Measurements from ENCODE around the gene EXOC7.

DNA sequence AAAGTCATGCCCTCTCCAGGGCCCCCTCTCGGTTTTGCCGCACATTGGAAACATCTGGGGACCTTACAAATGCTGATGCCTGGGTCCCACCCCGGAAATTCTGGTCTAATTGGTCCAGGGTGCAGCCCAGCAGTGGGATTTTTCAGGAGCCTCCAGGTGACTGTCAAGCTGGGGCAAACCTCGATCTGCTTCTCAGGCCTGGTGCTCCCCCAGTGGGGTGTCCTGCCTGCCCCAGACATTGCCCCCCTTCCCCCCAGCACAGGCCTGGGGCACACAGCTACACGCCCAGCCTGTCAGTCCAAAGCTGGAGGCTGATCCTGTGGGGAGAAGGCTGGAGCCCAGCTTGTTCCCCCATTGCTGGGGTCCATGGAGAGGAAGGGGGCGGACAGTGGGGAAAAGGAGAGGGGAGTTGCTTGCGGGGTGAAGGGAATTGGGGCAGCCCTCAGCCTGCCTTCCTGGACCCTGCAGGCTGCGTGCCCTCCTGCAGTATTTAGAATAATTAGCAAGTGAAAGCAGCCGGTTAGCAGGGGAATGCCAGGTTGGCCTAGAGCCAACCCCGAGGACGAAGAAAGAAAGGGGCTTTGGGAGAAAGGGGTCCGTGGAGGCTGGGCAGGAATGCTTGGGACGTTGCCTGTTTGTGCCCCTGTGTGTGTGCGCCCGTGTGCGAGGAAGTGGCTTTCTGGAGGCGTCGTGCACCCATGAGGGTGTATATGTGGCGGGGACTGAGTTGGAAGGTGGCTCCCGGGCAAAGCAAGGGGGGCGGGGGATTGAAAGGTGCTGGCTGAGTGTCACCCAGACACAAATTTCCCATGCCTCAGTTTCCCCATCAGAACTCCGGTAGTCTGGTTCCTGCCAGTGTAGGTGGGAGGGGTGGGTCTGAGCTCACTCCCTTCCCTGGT lies 31.6 kb upstream of the EXOC7 start:
- TF ChIP-seq, protein P1, sequence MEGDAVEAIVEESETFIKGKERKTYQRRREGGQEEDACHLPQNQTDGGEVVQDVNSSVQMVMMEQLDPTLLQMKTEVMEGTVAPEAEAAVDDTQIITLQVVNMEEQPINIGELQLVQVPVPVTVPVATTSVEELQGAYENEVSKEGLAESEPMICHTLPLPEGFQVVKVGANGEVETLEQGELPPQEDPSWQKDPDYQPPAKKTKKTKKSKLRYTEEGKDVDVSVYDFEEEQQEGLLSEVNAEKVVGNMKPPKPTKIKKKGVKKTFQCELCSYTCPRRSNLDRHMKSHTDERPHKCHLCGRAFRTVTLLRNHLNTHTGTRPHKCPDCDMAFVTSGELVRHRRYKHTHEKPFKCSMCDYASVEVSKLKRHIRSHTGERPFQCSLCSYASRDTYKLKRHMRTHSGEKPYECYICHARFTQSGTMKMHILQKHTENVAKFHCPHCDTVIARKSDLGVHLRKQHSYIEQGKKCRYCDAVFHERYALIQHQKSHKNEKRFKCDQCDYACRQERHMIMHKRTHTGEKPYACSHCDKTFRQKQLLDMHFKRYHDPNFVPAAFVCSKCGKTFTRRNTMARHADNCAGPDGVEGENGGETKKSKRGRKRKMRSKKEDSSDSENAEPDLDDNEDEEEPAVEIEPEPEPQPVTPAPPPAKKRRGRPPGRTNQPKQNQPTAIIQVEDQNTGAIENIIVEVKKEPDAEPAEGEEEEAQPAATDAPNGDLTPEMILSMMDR (IDR thresholded peaks at IDR 0.05; ENCODE audit: insufficient read depth, low read depth, low read length): no peak
- TF ChIP-seq EZH2 (IDR thresholded peaks at IDR 0.05; ENCODE audit: insufficient read depth, low read length): no peak
